DLD1 (cell line): ENCODE results near the gene CYP1B1.
"Not testable (repeated sequence)": the region's sequence is repeated elsewhere in the genome, so short reads cannot be mapped to it uniquely, and the experiment has no call there.

Experiments
- in situ Hi-C: cut with HindIII; loops from 2 replicates; pipeline ENCODE4 v1.10.0; 2017; ENCODE audit warnings: low sequenced_read_pairs

Gene CYP1B1

GRCh38 chr2:38099099-38100028, 23.4 kb upstream of the CYP1B1 start:
- in situ Hi-C loops = no loop called here

- in situ Hi-C loops = no loop called here
Measured at GRCh38 chr2:38098421-38099098, 22.6 kb upstream of the CYP1B1 start.

- in situ Hi-C loops = no loop called here
Measured at GRCh38 chr2:38097988-38098385, 22.0 kb upstream of the CYP1B1 start.

- in situ Hi-C loops = no loop called here
Measured at GRCh38 chr2:38097258-38097987, 21.5 kb upstream of the CYP1B1 start.

GRCh38 chr2:38095996-38096861, 20.3 kb upstream of the CYP1B1 start:
- in situ Hi-C loops = no loop called here

GRCh38 chr2:38095079-38095995, 19.4 kb upstream of the CYP1B1 start:
- in situ Hi-C loops = no loop called here

- in situ Hi-C loops = no loop called here
Measured at GRCh38 chr2:38093527-38094165, 17.7 kb upstream of the CYP1B1 start.

- in situ Hi-C loops = no loop called here
Measured at GRCh38 chr2:38092196-38092902, 16.4 kb upstream of the CYP1B1 start.

GRCh38 chr2:38091760-38092159, 15.8 kb upstream of the CYP1B1 start:
- in situ Hi-C loops = no loop called here

- in situ Hi-C loops = no loop called here
Measured at GRCh38 chr2:38090928-38091327, 15.0 kb upstream of the CYP1B1 start.

- in situ Hi-C loops = not testable (repeated sequence)
Measured at GRCh38 chr2:38090212-38090611, 14.3 kb upstream of the CYP1B1 start.

- in situ Hi-C loops = not testable (repeated sequence)
Measured at GRCh38 chr2:38085998-38086698, 10.2 kb upstream of the CYP1B1 start.

GRCh38 chr2:38084556-38084955, 8.6 kb upstream of the CYP1B1 start:
- in situ Hi-C loops = not testable (repeated sequence)

GRCh38 chr2:38082727-38083126, 6.8 kb upstream of the CYP1B1 start:
- in situ Hi-C loops = not testable (repeated sequence)

- in situ Hi-C loops = no loop called here
Measured at GRCh38 chr2:38080346-38080745, 4.4 kb upstream of the CYP1B1 start.

GRCh38 chr2:38079116-38080052, 3.4 kb upstream of the CYP1B1 start:
- in situ Hi-C loops = no loop called here

GRCh38 chr2:38077431-38077769, 1.4 kb upstream of the CYP1B1 start:
- in situ Hi-C loops = no loop called here
